ENCODE measurements around the gene SIPA1L3. TPM values are rescaled to one million over a fixed set of nuclear protein-coding genes. Genes with fewer than 3 reads are reported as not detected.
"Not testable (repeated sequence)": the region's sequence is repeated elsewhere in the genome, so short reads cannot be mapped to it uniquely, and the experiment has no call there.

SIPA1L3 gene
- total RNA-seq, 1 donor = 28.9 TPM

GRCh38 chr19:38227287-38228004 lies 320.4 kb downstream of the SIPA1L3 start:
- H3K4me3 ChIP-seq (ENCODE audit: low read depth, low read length) = no peak overlapping the region
- TF ChIP-seq CTCF (IDR thresholded peaks at IDR 0.05; ENCODE audit: insufficient read depth, low read length) = no peak
- no peak for DNase-seq (ENCODE audit: low read depth)

GRCh38 chr19:38228005-38228377 lies 321.0 kb downstream of the SIPA1L3 start:
- no peak for DNase-seq (ENCODE audit: low read depth)
- H3K4me3 ChIP-seq (ENCODE audit: low read depth, low read length) = no peak overlapping the region
- TF ChIP-seq CTCF (IDR thresholded peaks at IDR 0.05; ENCODE audit: insufficient read depth, low read length) = no peak

- no peak for TF ChIP-seq CTCF (IDR thresholded peaks at IDR 0.05; ENCODE audit: insufficient read depth, low read length)
- peak overlapping the region; percentile 62 for H3K4me3 ChIP-seq (ENCODE audit: low read depth, low read length)
- DNase-seq (ENCODE audit: low read depth) = no peak
Measured at GRCh38 chr19:38228491-38229439, 321.8 kb downstream of the SIPA1L3 start.

GRCh38 chr19:38229585-38230073 lies 322.6 kb downstream of the SIPA1L3 start:
- peak overlapping the region; percentile 62 for H3K4me3 ChIP-seq (ENCODE audit: low read depth, low read length)
- peak; percentile 79 for DNase-seq (ENCODE audit: low read depth)
- no peak for TF ChIP-seq CTCF (IDR thresholded peaks at IDR 0.05; ENCODE audit: insufficient read depth, low read length)

- H3K4me3 ChIP-seq (ENCODE audit: low read depth, low read length); DNase-seq (ENCODE audit: low read depth): not testable (repeated sequence)
Measured at GRCh38 chr19:38230506-38231133, 323.6 kb downstream of the SIPA1L3 start.

GRCh38 chr19:38231918-38232317 lies 324.9 kb downstream of the SIPA1L3 start:
- DNase-seq (ENCODE audit: low read depth) = no peak
- TF ChIP-seq CTCF (IDR thresholded peaks at IDR 0.05; ENCODE audit: insufficient read depth, low read length) = no peak

More at GRCh38 chr19:38231918-38232317, 324.9 kb downstream of the SIPA1L3 start:
- H3K4me3 ChIP-seq (ENCODE audit: low read depth, low read length) = no peak overlapping the region

Measured in fibroblast of the aortic adventitia (primary cell).